Left ventricle myocardium inferior (tissue), 1 donor: ENCODE measurements around the gene CDHR3. TPM values are rescaled to one million over a fixed set of nuclear protein-coding genes. Genes with fewer than 3 reads are reported as not detected.

Experiments
- DNase-seq: peaks from one replicate; pipeline ENCODE4 v3.0.0-alpha.2; 2020
- H3K27ac ChIP-seq: fragments of 200-600 bp; replicated peaks from 2 replicates; pipeline ENCODE4 v1.8.0; 2021
- H3K27me3 ChIP-seq: fragments of 200-600 bp; 2 replicates; pipeline ENCODE4 v1.8.0; 2021; ENCODE audit warnings: low read depth
- H3K36me3 ChIP-seq: fragments of 200-600 bp; 2 replicates; pipeline ENCODE4 v1.8.0; 2021
- H3K4me1 ChIP-seq: fragments of 200-600 bp; 2 replicates; pipeline ENCODE4 v1.8.0; 2021
- H3K4me3 ChIP-seq: fragments of 200-600 bp; 2 replicates; pipeline ENCODE4 v1.8.0; 2021; ENCODE audit warnings: mild to moderate bottlenecking, moderate library complexity
- H3K9me3 ChIP-seq: fragments of 200-600 bp; replicated peaks from 2 replicates; pipeline ENCODE4 v1.8.0; 2021
- CTCF ChIP-seq: fragments of 200-600 bp; IDR thresholded peaks from 2 replicates; pipeline ENCODE4 v1.8.0; 2021; ENCODE audit warnings: antibody characterized with exemption, mild to moderate bottlenecking, borderline replicate concordance
- intact Hi-C: fragments of 100-400 bp; cut with micrococcal nuclease; formaldehyde crosslinking; loops from one replicate; pipeline ENCODE4 v1.11.0; 2022
- total RNA-seq: library from RNA; stranded (reverse); fragmentation: NEBNext Ultra II Directional; extraction: Animal tissue kit (Norgen Biotek cat#: 25700); gene quantifications from one replicate; pipeline ENCODE4 v1.2.1, GENCODE V29; 2021
- donor health status: DM: no; HTN: yes; CAD: no; lungs with severe emphysema.

The CDHR3 gene
- total RNA-seq, 1 donor from 2014 or later: 11.4 TPM

- no peak overlapping the region for H3K4me3 ChIP-seq
- DNase-seq: no peak
- H3K9me3 ChIP-seq: peaks cover 6% of the 10 kb centered on the region
- H3K27me3 ChIP-seq: peaks cover 12% of the 10 kb centered on the region
- no peak for TF ChIP-seq CTCF
- intact Hi-C loops: no loop called here
- H3K27ac ChIP-seq: no peak overlapping the region
- peaks cover 9% of the 10 kb centered on the region for H3K4me1 ChIP-seq
- H3K36me3 ChIP-seq: no peaks in the 10 kb centered on the region
These were observed 71.3 kb downstream of the CDHR3 start for GRCh38 chr7:106034383-106034782.

- DNase-seq: no peak
- Histone ChIP-seq H3K9me3 (peaks cover 6% of the 10 kb centered on the region), H3K36me3 (no peaks in the 10 kb centered on the region), H3K27me3 (peaks cover 12% of the 10 kb centered on the region), H3K4me1 (peaks cover 9% of the 10 kb centered on the region), H3K4me3 (no peak overlapping the region), H3K27ac (no peak overlapping the region)
- intact Hi-C loops: no loop called here
- no peak for TF ChIP-seq CTCF
These were observed 72.5 kb downstream of the CDHR3 start for GRCh38 chr7:106035568-106035967.

GRCh38 chr7:106036004-106036403 lies 72.9 kb downstream of the CDHR3 start:
- Histone ChIP-seq H3K27ac (no peak overlapping the region), H3K4me3 (no peak overlapping the region), H3K36me3 (no peaks in the 10 kb centered on the region), H3K27me3 (peaks cover 12% of the 10 kb centered on the region), H3K9me3 (peaks cover 6% of the 10 kb centered on the region), H3K4me1 (peaks cover 8% of the 10 kb centered on the region)
- intact Hi-C loops: no loop called here
- TF ChIP-seq CTCF: no peak
- DNase-seq: no peak

GRCh38 chr7:106037489-106038176 lies 74.6 kb downstream of the CDHR3 start:
- no peaks in the 10 kb centered on the region for H3K36me3 ChIP-seq
- no peak overlapping the region for H3K27ac ChIP-seq
- intact Hi-C loops: loop anchor here (2.0 kb wide), 1 partner anchor 277 kb away; no protein-coding TSS in a partner anchor
- peaks cover 6% of the 10 kb centered on the region for H3K9me3 ChIP-seq
- no peak overlapping the region for H3K4me3 ChIP-seq
- TF ChIP-seq CTCF: no peak
- peaks cover under 1% of the 10 kb centered on the region for H3K27me3 ChIP-seq
- peaks cover 13% of the 10 kb centered on the region for H3K4me1 ChIP-seq
- DNase-seq: peak; percentile 28

GRCh38 chr7:106038289-106038688 lies 75.2 kb downstream of the CDHR3 start:
- Histone ChIP-seq H3K9me3 (peaks cover 6% of the 10 kb centered on the region), H3K4me1 (peaks cover 17% of the 10 kb centered on the region), H3K27me3 (peaks cover 5% of the 10 kb centered on the region), H3K4me3 (no peak overlapping the region), H3K27ac (no peak overlapping the region), H3K36me3 (no peaks in the 10 kb centered on the region)
- DNase-seq: no peak
- TF ChIP-seq CTCF: no peak
- intact Hi-C loops: loop anchor here (2.0 kb wide), 1 partner anchor 277 kb away; no protein-coding TSS in a partner anchor
